ENCODE data around the gene MPZL2. TPM values are rescaled to one million over a fixed set of nuclear protein-coding genes. Genes with fewer than 3 reads are reported as not detected.

MPZL2 gene
- polyA plus RNA-seq, 3 donors = 8.0 to 18.6 (median 14.2) TPM

DNA sequence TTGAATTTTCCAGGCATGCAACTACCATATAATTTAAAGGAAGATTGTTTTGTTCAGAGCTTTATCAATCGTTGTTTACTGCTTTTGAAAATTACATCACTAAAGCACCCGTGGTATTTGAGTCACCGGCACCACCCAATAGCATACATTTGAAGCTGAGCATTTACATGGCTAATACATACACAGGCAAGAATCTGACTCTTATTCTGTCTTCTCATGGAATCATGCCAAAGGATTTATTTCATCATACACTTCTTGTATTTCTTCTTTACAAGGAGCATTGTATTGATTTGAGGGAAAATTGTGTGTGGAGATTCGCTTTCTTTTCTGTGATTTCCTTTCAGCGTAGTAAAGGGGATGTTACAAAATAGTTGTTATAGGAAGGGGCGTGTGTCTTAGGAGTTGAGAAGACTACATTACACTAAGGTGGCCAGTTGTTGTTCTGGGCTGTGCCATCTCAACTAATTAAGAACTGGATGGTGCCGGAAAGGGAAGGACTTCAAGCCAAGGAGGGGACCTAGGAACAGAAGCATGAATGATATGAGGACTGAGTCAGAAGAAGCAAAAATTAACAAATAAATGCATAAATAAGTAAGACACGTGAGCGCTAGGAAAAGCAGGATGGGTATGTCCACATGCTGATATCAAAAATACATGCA, 27.5 kb upstream of the MPZL2 start:
- H3K27ac Mint-ChIP-seq = peak overlapping the region; percentile 86 to 95 (median 93)
- H3K4me1 Mint-ChIP-seq = peaks cover 24% of the 10 kb centered on the region
- H3K27ac ChIP-seq (ENCODE audit: low read depth in 1 of 2, low read length in 2 of 2) = peak overlapping the region; percentile 74 to 90

DNA sequence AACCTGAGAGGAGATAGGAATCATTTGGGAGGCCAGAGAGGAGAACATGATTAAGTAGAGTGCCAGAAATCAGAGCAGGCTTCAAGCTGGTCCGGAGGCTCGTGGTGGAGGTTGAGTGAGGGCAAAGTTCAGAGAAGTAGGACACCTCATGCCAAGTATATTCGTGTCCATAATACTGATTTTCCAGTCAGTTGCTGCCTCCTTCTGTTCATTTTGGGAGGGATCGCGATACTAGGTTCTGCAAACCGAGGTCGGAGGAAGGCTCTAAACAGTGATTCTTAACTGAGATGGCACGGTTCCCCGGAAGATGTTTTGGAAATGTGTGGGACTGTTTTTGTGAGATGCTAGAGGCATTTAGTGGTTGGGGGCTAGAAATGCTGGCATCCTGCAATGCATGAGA, 26.8 kb upstream of the MPZL2 start:
- peak overlapping the region; percentile 0 to 80 for H3K4me3 Mint-ChIP-seq
- peaks cover 0 to 2% (median 2%) of the 10 kb centered on the region in 3 donors for H3K27me3 Mint-ChIP-seq (ENCODE audit: low read depth in 3 of 3)
- 2% methylated on average over 7 of the region's 9 CpGs for WGBS (ENCODE audit: insufficient coverage)

More for the DNA sequence above, 27.5 kb upstream of the MPZL2 start:
- Mint-ChIP-seq H3K9me3 (peaks cover 0 to 3% (median 3%) of the 10 kb centered on the region in 7 donors), H3K27me3 (ENCODE audit: low read depth in 3 of 3) (peaks cover 0 to 2% (median 2%) of the 10 kb centered on the region in 3 donors), H3K36me3 (peaks cover 0 to 1% of the 10 kb centered on the region in 2 donors), H3K4me3 (peak overlapping the region; percentile 68 to 80)
- Histone ChIP-seq H3K4me1 (ENCODE audit: control insufficient read depth in 1 of 2, insufficient read depth in 2 of 2, low read length in 2 of 2) (peaks cover 14 to 20% of the 10 kb centered on the region in 2 donors), H3K27me3 (ENCODE audit: control insufficient read depth in 2 of 2, insufficient read depth in 2 of 2, low read length in 2 of 2) (no peaks in the 10 kb centered on the region), H3K9ac (ENCODE audit: insufficient read depth, low read length, poor library complexity, severe bottlenecking) (peak overlapping the region; percentile 55), H3K36me3 (replicated peaks in 1 of 2; ENCODE audit: control insufficient read depth in 1 of 2, insufficient read depth in 2 of 2, low read length in 2 of 2) (no peaks in the 10 kb centered on the region), H4K20me1 (ENCODE audit: insufficient read depth, low read length) (no peaks in the 10 kb centered on the region), H3K4me2 (replicated peaks; ENCODE audit: extremely low read depth, low read length, poor library complexity, severe bottlenecking) (peak overlapping the region; percentile 77), H3K9me3 (replicated peaks in 1 of 2; ENCODE audit: control insufficient read depth in 1 of 2, insufficient read depth in 1 of 2, low read length in 2 of 2) (no peaks in the 10 kb centered on the region), H2AFZ (ENCODE audit: insufficient read depth, low read depth, low read length, poor library complexity, severe bottlenecking) (peak overlapping the region; percentile 73), H3K79me2 (ENCODE audit: insufficient read depth, low read length) (no peaks in the 10 kb centered on the region), H3K4me3 (replicated peaks in 1 of 3; ENCODE audit: low read depth in 2 of 3, low read length in 3 of 3) (peak overlapping the region; percentile 4 to 70 (median 49))
- intact Hi-C loops (cut with micrococcal nuclease) = loop anchor here (2.0 to 5.0 kb wide), 3 partner anchors 39 to 94 kb away; partner anchors contain the start of gene MPZL3 (in 1 of the 2)
- WGBS (ENCODE audit: insufficient coverage) = 100% methylated on average over 2 of the region's 9 CpGs
- peak; percentile 81 to 92 (median 89) for DNase-seq
- TF ChIP-seq, protein P1, sequence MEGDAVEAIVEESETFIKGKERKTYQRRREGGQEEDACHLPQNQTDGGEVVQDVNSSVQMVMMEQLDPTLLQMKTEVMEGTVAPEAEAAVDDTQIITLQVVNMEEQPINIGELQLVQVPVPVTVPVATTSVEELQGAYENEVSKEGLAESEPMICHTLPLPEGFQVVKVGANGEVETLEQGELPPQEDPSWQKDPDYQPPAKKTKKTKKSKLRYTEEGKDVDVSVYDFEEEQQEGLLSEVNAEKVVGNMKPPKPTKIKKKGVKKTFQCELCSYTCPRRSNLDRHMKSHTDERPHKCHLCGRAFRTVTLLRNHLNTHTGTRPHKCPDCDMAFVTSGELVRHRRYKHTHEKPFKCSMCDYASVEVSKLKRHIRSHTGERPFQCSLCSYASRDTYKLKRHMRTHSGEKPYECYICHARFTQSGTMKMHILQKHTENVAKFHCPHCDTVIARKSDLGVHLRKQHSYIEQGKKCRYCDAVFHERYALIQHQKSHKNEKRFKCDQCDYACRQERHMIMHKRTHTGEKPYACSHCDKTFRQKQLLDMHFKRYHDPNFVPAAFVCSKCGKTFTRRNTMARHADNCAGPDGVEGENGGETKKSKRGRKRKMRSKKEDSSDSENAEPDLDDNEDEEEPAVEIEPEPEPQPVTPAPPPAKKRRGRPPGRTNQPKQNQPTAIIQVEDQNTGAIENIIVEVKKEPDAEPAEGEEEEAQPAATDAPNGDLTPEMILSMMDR (IDR thresholded peaks at IDR 0.05) = no peak

More for the DNA sequence above, 26.8 kb upstream of the MPZL2 start:
- intact Hi-C loops (cut with micrococcal nuclease) = loop anchor here (5.0 kb wide), 2 partner anchors 39 to 94 kb away; partner anchors contain the start of gene MPZL3 (in 1 of the 2)
- peaks cover 0 to 1% of the 10 kb centered on the region in 2 donors for H3K36me3 Mint-ChIP-seq
- peak overlapping the region; percentile 73 for H2AFZ ChIP-seq (ENCODE audit: insufficient read depth, low read depth, low read length, poor library complexity, severe bottlenecking)
- no peaks in the 10 kb centered on the region for H3K9me3 ChIP-seq (replicated peaks in 1 of 2; ENCODE audit: control insufficient read depth in 1 of 2, insufficient read depth in 1 of 2, low read length in 2 of 2)
- H3K4me1 ChIP-seq (ENCODE audit: control insufficient read depth in 1 of 2, insufficient read depth in 2 of 2, low read length in 2 of 2) = peaks cover 14 to 20% of the 10 kb centered on the region in 2 donors
- peak overlapping the region; percentile 55 for H3K9ac ChIP-seq (ENCODE audit: insufficient read depth, low read length, poor library complexity, severe bottlenecking)
- no peaks in the 10 kb centered on the region for H3K36me3 ChIP-seq (replicated peaks in 1 of 2; ENCODE audit: control insufficient read depth in 1 of 2, insufficient read depth in 2 of 2, low read length in 2 of 2)
- H3K9me3 Mint-ChIP-seq = peaks cover 0 to 3% (median 3%) of the 10 kb centered on the region in 7 donors
- TF ChIP-seq, protein P1 (IDR thresholded peaks at IDR 0.05) = peak; percentile 60
- no peaks in the 10 kb centered on the region for H3K79me2 ChIP-seq (ENCODE audit: insufficient read depth, low read length)
- peak; percentile 52 to 71 (median 63) for DNase-seq
- H3K4me3 ChIP-seq (replicated peaks in 1 of 3; ENCODE audit: low read depth in 2 of 3, low read length in 3 of 3) = peak overlapping the region; percentile 4 to 70 (median 48)
- no peaks in the 10 kb centered on the region for H3K27me3 ChIP-seq (ENCODE audit: control insufficient read depth in 2 of 2, insufficient read depth in 2 of 2, low read length in 2 of 2)
- H3K27ac ChIP-seq (ENCODE audit: low read depth in 1 of 2, low read length in 2 of 2) = peak overlapping the region; percentile 1 to 90
- H3K4me2 ChIP-seq (replicated peaks; ENCODE audit: extremely low read depth, low read length, poor library complexity, severe bottlenecking) = peak overlapping the region; percentile 77
- H3K4me1 Mint-ChIP-seq = peaks cover 24% of the 10 kb centered on the region
- H3K27ac Mint-ChIP-seq = peak overlapping the region; percentile 86 to 95 (median 93)
- no peaks in the 10 kb centered on the region for H4K20me1 ChIP-seq (ENCODE audit: insufficient read depth, low read length)
